Neuronal stem cell (in vitro differentiated cells): ENCODE results near the gene ZNF3.

Experiments
- DNase-seq: peaks from one replicate; pipeline ENCODE4 v3.0.0-alpha.2; 2013; ENCODE audit warnings: low spot score
- H2AFZ ChIP-seq: one replicate; pipeline ENCODE4 v1.6.1; 2013; ENCODE audit warnings: mild to moderate bottlenecking, low read length, inconsistent platforms
- H2AK5ac ChIP-seq: 2 replicates; pipeline ENCODE4 v1.6.1; 2013; ENCODE audit warnings: low read depth, mild to moderate bottlenecking, inconsistent platforms, low read length, moderate library complexity, mixed read lengths
- H2BK120ac ChIP-seq: 2 replicates; pipeline ENCODE4 v1.6.1; 2013; ENCODE audit warnings: low read depth, mild to moderate bottlenecking, inconsistent platforms, low read length, moderate library complexity, mixed read lengths
- H2BK12ac ChIP-seq: one replicate; pipeline ENCODE4 v1.6.1; 2013; ENCODE audit warnings: low read length, inconsistent platforms
- H2BK15ac ChIP-seq: 2 replicates; pipeline ENCODE4 v1.6.1; 2013; ENCODE audit warnings: mild to moderate bottlenecking, low read length, inconsistent platforms, mixed read lengths
- H2BK5ac ChIP-seq: one replicate; pipeline ENCODE4 v1.6.1; 2013; ENCODE audit warnings: inconsistent platforms, mild to moderate bottlenecking, low read length, moderate library complexity
- H3K14ac ChIP-seq: one replicate; pipeline ENCODE4 v1.6.1; 2013; ENCODE audit warnings: low read length, inconsistent platforms
- H3K18ac ChIP-seq: 2 replicates; pipeline ENCODE4 v1.6.1; 2013; ENCODE audit warnings: low read length, inconsistent platforms
- H3K23ac ChIP-seq: 2 replicates; pipeline ENCODE4 v1.6.1; 2013; ENCODE audit warnings: low read depth, mild to moderate bottlenecking, mixed read lengths, low read length, inconsistent platforms; ENCODE audit not compliant: poor library complexity
- H3K27ac ChIP-seq: replicated peaks from 3 replicates; pipeline ENCODE4 v1.5.1; 2013; ENCODE audit warnings: low read length, inconsistent platforms
- H3K27me3 ChIP-seq, 3 experiments: 2 replicates each; pipeline ENCODE4 v1.6.1; 2013; ENCODE audit warnings: low read length in 3 of 3, mild to moderate bottlenecking in 2 of 3, inconsistent platforms in 1 of 3, low read depth in 1 of 3, mixed read lengths in 1 of 3, moderate library complexity in 1 of 3; ENCODE audit not compliant: control insufficient read depth in 3 of 3, insufficient read depth in 3 of 3
- H3K36me3 ChIP-seq, 2 donors: replicated peaks in 1 of 2; 2 replicates each; pipeline ENCODE4 v1.6.1; 2013; ENCODE audit warnings: low read length in 2 of 2; ENCODE audit not compliant: control insufficient read depth in 2 of 2, insufficient read depth in 2 of 2
- H3K4ac ChIP-seq: 2 replicates; pipeline ENCODE4 v1.6.1; 2013; ENCODE audit warnings: inconsistent platforms, mild to moderate bottlenecking, low read length, moderate library complexity
- H3K4me1 ChIP-seq, 2 donors: 1 replicate in 1 of 2; 2 replicates in 1 of 2; pipeline ENCODE4 v1.6.1; 2013; ENCODE audit warnings: low read length in 2 of 2, low read depth in 1 of 2; ENCODE audit not compliant: control insufficient read depth in 2 of 2, insufficient read depth in 1 of 2
- H3K4me2 ChIP-seq: one replicate; pipeline ENCODE4 v1.6.1; 2013; ENCODE audit warnings: mild to moderate bottlenecking, low read length, inconsistent platforms; ENCODE audit not compliant: insufficient read depth, poor library complexity, severe bottlenecking
- H3K4me3 ChIP-seq, 2 donors: 2 replicates each; pipeline ENCODE4 v1.5.1; 2013; ENCODE audit warnings: low read length in 2 of 2, mild to moderate bottlenecking in 2 of 2, inconsistent platforms in 1 of 2, moderate library complexity in 1 of 2
- H3K79me1 ChIP-seq: one replicate; pipeline ENCODE4 v1.6.1; 2013; ENCODE audit warnings: low read depth, mild to moderate bottlenecking, inconsistent platforms, low read length, moderate library complexity
- H3K9ac ChIP-seq: one replicate; pipeline ENCODE4 v1.6.1; 2013; ENCODE audit warnings: mild to moderate bottlenecking, low read depth, low read length, inconsistent platforms; ENCODE audit not compliant: poor library complexity
- H3K9me3 ChIP-seq, 2 donors: replicated peaks in 1 of 2; 2 replicates each; pipeline versions ENCODE3 to v1.6.1; 2013; ENCODE audit warnings: low read length in 2 of 2, mild to moderate bottlenecking in 2 of 2, inconsistent platforms in 1 of 2, low read depth in 1 of 2, mixed read lengths in 1 of 2, moderate library complexity in 1 of 2; ENCODE audit not compliant: control insufficient read depth in 2 of 2, insufficient read depth in 1 of 2
- H4K8ac ChIP-seq: one replicate; pipeline ENCODE4 v1.6.1; 2013; ENCODE audit warnings: low read depth, mild to moderate bottlenecking, inconsistent platforms, low read length, moderate library complexity
- H4K91ac ChIP-seq: one replicate; pipeline ENCODE4 v1.6.1; 2013; ENCODE audit warnings: low read length, low read depth, mild to moderate bottlenecking, inconsistent platforms; ENCODE audit not compliant: poor library complexity
- WGBS, 2 donors: extraction: QIAGEN DNeasy Blood & Tissue Kit; methylation state at CpG; one replicate each; pipeline ENCODE4 v1.1.7; 2013; ENCODE audit warnings: missing lambda C conversion rate in 2 of 2, mixed read lengths in 1 of 2; ENCODE audit not compliant: insufficient read length in 2 of 2, insufficient replicate concordance in 1 of 2; ENCODE audit errors: extremely low coverage in 2 of 2; 5-methylcytosine and 5-hydroxymethylcytosine counted together

The ZNF3 gene

GRCh38 chr7:100124301-100125230, 43.0 kb upstream of the ZNF3 start:
- Histone ChIP-seq H3K4me3 (no peak overlapping the region), H2AFZ (no peak overlapping the region), H3K27ac (no peak overlapping the region), H3K4ac (no peak overlapping the region), H2BK15ac (no peak overlapping the region), H3K4me2 (no peak overlapping the region), H3K79me1 (peaks cover 2% of the 10 kb centered on the region), H4K8ac (no peak overlapping the region), H2BK120ac (no peak overlapping the region), H3K9ac (no peak overlapping the region), H3K14ac (no peak overlapping the region), H3K9me3 (no peaks in the 10 kb centered on the region), H3K18ac (no peak overlapping the region), H3K4me1 (peaks cover 7 to 12% of the 10 kb centered on the region in 2 donors), H2AK5ac (no peak overlapping the region), H2BK5ac (no peak overlapping the region), H2BK12ac (no peak overlapping the region), H3K27me3 (peaks cover 0 to 15% (median 0%) of the 10 kb centered on the region in 3 experiments), H3K23ac (no peak overlapping the region), H4K91ac (no peak overlapping the region), H3K36me3 (peaks cover 4 to 22% of the 10 kb centered on the region in 2 donors)
- WGBS, 2 donors, result no CpG with 5 or more reads among the region's 4 CpGs
- DNase-seq, result no peak

GRCh38 chr7:100122568-100122967, 41.0 kb upstream of the ZNF3 start:
- H3K18ac ChIP-seq, result no peak overlapping the region
- WGBS, 2 donors, result no CpG with 5 or more reads among the region's 1 CpG
- H3K4me2 ChIP-seq, result no peak overlapping the region
- H3K4ac ChIP-seq, result no peak overlapping the region
- H2BK5ac ChIP-seq, result no peak overlapping the region
- H3K27me3 ChIP-seq, result peaks cover 0 to under 1% (median 0%) of the 10 kb centered on the region in 3 experiments
- DNase-seq, result no peak
- no peak overlapping the region for H2AK5ac ChIP-seq
- H3K4me1 ChIP-seq, result peaks cover 4 to 7% of the 10 kb centered on the region in 2 donors
- no peak overlapping the region for H4K8ac ChIP-seq
- no peak overlapping the region for H2BK15ac ChIP-seq
- H2BK12ac ChIP-seq, result no peak overlapping the region
- H3K36me3 ChIP-seq, result peaks cover 4 to 22% of the 10 kb centered on the region in 2 donors
- no peak overlapping the region for H3K9ac ChIP-seq
- H2AFZ ChIP-seq, result no peak overlapping the region
- H4K91ac ChIP-seq, result no peak overlapping the region
- H3K79me1 ChIP-seq, result peaks cover 4% of the 10 kb centered on the region
- H3K23ac ChIP-seq, result no peak overlapping the region
- no peak overlapping the region for H2BK120ac ChIP-seq
- no peaks in the 10 kb centered on the region for H3K9me3 ChIP-seq
- no peak overlapping the region for H3K14ac ChIP-seq
- H3K27ac ChIP-seq, result no peak overlapping the region
- H3K4me3 ChIP-seq, result no peak overlapping the region

GRCh38 chr7:100122067-100122466, 40.5 kb upstream of the ZNF3 start:
- Histone ChIP-seq H3K79me1 (peaks cover 4% of the 10 kb centered on the region), H2AK5ac (no peak overlapping the region), H2BK12ac (no peak overlapping the region), H2BK15ac (no peak overlapping the region), H4K8ac (no peak overlapping the region), H3K23ac (no peak overlapping the region), H3K9me3 (no peaks in the 10 kb centered on the region), H3K27ac (no peak overlapping the region), H3K4ac (no peak overlapping the region), H3K4me1 (peaks cover 4 to 7% of the 10 kb centered on the region in 2 donors), H2BK120ac (no peak overlapping the region), H3K27me3 (no peaks in the 10 kb centered on the region), H2AFZ (no peak overlapping the region), H3K36me3 (peaks cover 4 to 22% of the 10 kb centered on the region in 2 donors), H3K14ac (no peak overlapping the region), H4K91ac (no peak overlapping the region), H3K18ac (no peak overlapping the region), H3K9ac (no peak overlapping the region), H3K4me3 (no peak overlapping the region), H3K4me2 (no peak overlapping the region), H2BK5ac (no peak overlapping the region)
- WGBS, 2 donors, result no CpG with 5 or more reads among the region's 13 CpGs
- DNase-seq, result no peak

GRCh38 chr7:100120733-100121036, 39.2 kb upstream of the ZNF3 start:
- Histone ChIP-seq H3K79me1 (peaks cover 4% of the 10 kb centered on the region), H3K9me3 (no peaks in the 10 kb centered on the region), H3K27me3 (no peaks in the 10 kb centered on the region), H3K14ac (no peak overlapping the region), H3K9ac (no peak overlapping the region), H3K36me3 (peaks cover 6 to 25% of the 10 kb centered on the region in 2 donors), H3K18ac (no peak overlapping the region), H2BK15ac (no peak overlapping the region), H2BK12ac (no peak overlapping the region), H4K91ac (no peak overlapping the region), H4K8ac (no peak overlapping the region), H3K23ac (no peak overlapping the region), H3K4me2 (peak overlapping the region; percentile 89), H2BK5ac (no peak overlapping the region), H3K27ac (no peak overlapping the region), H3K4me3 (peak overlapping the region in 1 of 2 donors; percentile 62), H3K4me1 (peaks cover 4 to 5% of the 10 kb centered on the region in 2 donors), H2AFZ (peak overlapping the region; percentile 79), H2BK120ac (no peak overlapping the region), H3K4ac (no peak overlapping the region), H2AK5ac (no peak overlapping the region)
- WGBS, 2 donors, result no CpG with 5 or more reads among the region's 1 CpG
- no peak for DNase-seq
